Neuronal stem cell (in vitro differentiated cells): ENCODE data around the gene PSPN.

Source experiments
- DNase-seq: peaks from one replicate; pipeline ENCODE4 v3.0.0-alpha.2; 2013; ENCODE audit warnings: low spot score
- H2AFZ ChIP-seq: one replicate; pipeline ENCODE4 v1.6.1; 2013; ENCODE audit warnings: mild to moderate bottlenecking, low read length, inconsistent platforms
- H2AK5ac ChIP-seq: 2 replicates; pipeline ENCODE4 v1.6.1; 2013; ENCODE audit warnings: low read depth, mild to moderate bottlenecking, inconsistent platforms, low read length, moderate library complexity, mixed read lengths
- H2BK120ac ChIP-seq: 2 replicates; pipeline ENCODE4 v1.6.1; 2013; ENCODE audit warnings: low read depth, mild to moderate bottlenecking, inconsistent platforms, low read length, moderate library complexity, mixed read lengths
- H2BK12ac ChIP-seq: one replicate; pipeline ENCODE4 v1.6.1; 2013; ENCODE audit warnings: low read length, inconsistent platforms
- H2BK15ac ChIP-seq: 2 replicates; pipeline ENCODE4 v1.6.1; 2013; ENCODE audit warnings: mild to moderate bottlenecking, low read length, inconsistent platforms, mixed read lengths
- H2BK5ac ChIP-seq: one replicate; pipeline ENCODE4 v1.6.1; 2013; ENCODE audit warnings: inconsistent platforms, mild to moderate bottlenecking, low read length, moderate library complexity
- H3K14ac ChIP-seq: one replicate; pipeline ENCODE4 v1.6.1; 2013; ENCODE audit warnings: low read length, inconsistent platforms
- H3K18ac ChIP-seq: 2 replicates; pipeline ENCODE4 v1.6.1; 2013; ENCODE audit warnings: low read length, inconsistent platforms
- H3K23ac ChIP-seq: 2 replicates; pipeline ENCODE4 v1.6.1; 2013; ENCODE audit warnings: low read depth, mild to moderate bottlenecking, mixed read lengths, low read length, inconsistent platforms; ENCODE audit not compliant: poor library complexity
- H3K27ac ChIP-seq: replicated peaks from 3 replicates; pipeline ENCODE4 v1.5.1; 2013; ENCODE audit warnings: low read length, inconsistent platforms
- H3K27me3 ChIP-seq, 3 experiments: 2 replicates each; pipeline ENCODE4 v1.6.1; 2013; ENCODE audit warnings: low read length in 3 of 3, mild to moderate bottlenecking in 2 of 3, inconsistent platforms in 1 of 3, low read depth in 1 of 3, mixed read lengths in 1 of 3, moderate library complexity in 1 of 3; ENCODE audit not compliant: control insufficient read depth in 3 of 3, insufficient read depth in 3 of 3
- H3K36me3 ChIP-seq, 2 donors: replicated peaks in 1 of 2; 2 replicates each; pipeline ENCODE4 v1.6.1; 2013; ENCODE audit warnings: low read length in 2 of 2; ENCODE audit not compliant: control insufficient read depth in 2 of 2, insufficient read depth in 2 of 2
- H3K4ac ChIP-seq: 2 replicates; pipeline ENCODE4 v1.6.1; 2013; ENCODE audit warnings: inconsistent platforms, mild to moderate bottlenecking, low read length, moderate library complexity
- H3K4me1 ChIP-seq, 2 donors: 1 replicate in 1 of 2; 2 replicates in 1 of 2; pipeline ENCODE4 v1.6.1; 2013; ENCODE audit warnings: low read length in 2 of 2, low read depth in 1 of 2; ENCODE audit not compliant: control insufficient read depth in 2 of 2, insufficient read depth in 1 of 2
- H3K4me2 ChIP-seq: one replicate; pipeline ENCODE4 v1.6.1; 2013; ENCODE audit warnings: mild to moderate bottlenecking, low read length, inconsistent platforms; ENCODE audit not compliant: insufficient read depth, poor library complexity, severe bottlenecking
- H3K4me3 ChIP-seq, 2 donors: 2 replicates each; pipeline ENCODE4 v1.5.1; 2013; ENCODE audit warnings: low read length in 2 of 2, mild to moderate bottlenecking in 2 of 2, inconsistent platforms in 1 of 2, moderate library complexity in 1 of 2
- H3K79me1 ChIP-seq: one replicate; pipeline ENCODE4 v1.6.1; 2013; ENCODE audit warnings: low read depth, mild to moderate bottlenecking, inconsistent platforms, low read length, moderate library complexity
- H3K9ac ChIP-seq: one replicate; pipeline ENCODE4 v1.6.1; 2013; ENCODE audit warnings: mild to moderate bottlenecking, low read depth, low read length, inconsistent platforms; ENCODE audit not compliant: poor library complexity
- H3K9me3 ChIP-seq, 2 donors: replicated peaks in 1 of 2; 2 replicates each; pipeline versions ENCODE3 to v1.6.1; 2013; ENCODE audit warnings: low read length in 2 of 2, mild to moderate bottlenecking in 2 of 2, inconsistent platforms in 1 of 2, low read depth in 1 of 2, mixed read lengths in 1 of 2, moderate library complexity in 1 of 2; ENCODE audit not compliant: control insufficient read depth in 2 of 2, insufficient read depth in 1 of 2
- H4K8ac ChIP-seq: one replicate; pipeline ENCODE4 v1.6.1; 2013; ENCODE audit warnings: low read depth, mild to moderate bottlenecking, inconsistent platforms, low read length, moderate library complexity
- H4K91ac ChIP-seq: one replicate; pipeline ENCODE4 v1.6.1; 2013; ENCODE audit warnings: low read length, low read depth, mild to moderate bottlenecking, inconsistent platforms; ENCODE audit not compliant: poor library complexity
- WGBS, 2 donors: extraction: QIAGEN DNeasy Blood & Tissue Kit; methylation state at CpG; one replicate each; pipeline ENCODE4 v1.1.7; 2013; ENCODE audit warnings: missing lambda C conversion rate in 2 of 2, mixed read lengths in 1 of 2; ENCODE audit not compliant: insufficient read length in 2 of 2, insufficient replicate concordance in 1 of 2; ENCODE audit errors: extremely low coverage in 2 of 2; 5-methylcytosine and 5-hydroxymethylcytosine counted together

Gene PSPN

GRCh38 chr19:6394831-6395230 lies 19.1 kb upstream of the PSPN start:
- no CpG with 5 or more reads among the region's 3 CpGs for WGBS, 2 donors
- Histone ChIP-seq H2BK12ac (no peak overlapping the region), H3K79me1 (peaks cover 4% of the 10 kb centered on the region), H3K18ac (no peak overlapping the region), H3K4me3 (no peak overlapping the region), H3K9ac (no peak overlapping the region), H4K91ac (no peak overlapping the region), H3K14ac (no peak overlapping the region), H2AK5ac (no peak overlapping the region), H3K9me3 (no peaks in the 10 kb centered on the region), H3K4me1 (peaks cover 12 to 13% of the 10 kb centered on the region in 2 donors), H3K27me3 (no peaks in the 10 kb centered on the region), H3K36me3 (peaks cover 4 to 19% of the 10 kb centered on the region in 2 donors), H4K8ac (no peak overlapping the region), H2BK5ac (no peak overlapping the region), H3K4me2 (no peak overlapping the region), H3K23ac (no peak overlapping the region), H3K4ac (no peak overlapping the region), H2AFZ (no peak overlapping the region), H3K27ac (no peak overlapping the region), H2BK120ac (no peak overlapping the region), H2BK15ac (no peak overlapping the region)
- no peak for DNase-seq

- Histone ChIP-seq H3K4me2 (peak overlapping the region; percentile 89), H3K23ac (peak overlapping the region; percentile 75), H3K79me1 (peaks cover 4% of the 10 kb centered on the region), H2BK15ac (peak overlapping the region; percentile 98), H2BK120ac (peak overlapping the region; percentile 81), H3K18ac (peak overlapping the region; percentile 98), H3K36me3 (peaks cover 9 to 28% of the 10 kb centered on the region in 2 donors), H3K4ac (no peak overlapping the region), H3K4me3 (peak overlapping the region; percentile 90), H3K27me3 (no peaks in the 10 kb centered on the region), H3K4me1 (peaks cover 12 to 13% of the 10 kb centered on the region in 2 donors), H4K91ac (no peak overlapping the region), H2BK12ac (peak overlapping the region; percentile 30), H3K27ac (peak overlapping the region; percentile 92), H3K9me3 (no peaks in the 10 kb centered on the region), H2BK5ac (peak overlapping the region; percentile 94), H3K9ac (peak overlapping the region; percentile 44), H2AFZ (peak overlapping the region; percentile 100), H3K14ac (no peak overlapping the region), H4K8ac (no peak overlapping the region), H2AK5ac (peak overlapping the region; percentile 78)
- no peak for DNase-seq
- no CpG with 5 or more reads among the region's 14 CpGs for WGBS, 2 donors
Measured at GRCh38 chr19:6393983-6394412, 18.3 kb upstream of the PSPN start.

- H2BK120ac ChIP-seq: peak within 1 kb of the TSS; percentile 81
- peak; percentile 97 for DNase-seq
- no peaks in the 10 kb centered on the region for H3K9me3 ChIP-seq
- H3K4ac ChIP-seq: no peak within 1 kb of the TSS
- peak within 1 kb of the TSS; percentile 17 for H4K8ac ChIP-seq
- WGBS, 2 donors: no CpG with 5 or more reads among the region's 69 CpGs
- H3K36me3 ChIP-seq: peaks cover 14 to 34% of the 10 kb centered on the region in 2 donors
- H2BK15ac ChIP-seq: peak within 1 kb of the TSS; percentile 98
- peak within 1 kb of the TSS; percentile 92 for H3K27ac ChIP-seq
- peaks cover 12 to 13% of the 10 kb centered on the region in 2 donors for H3K4me1 ChIP-seq
- no peak within 1 kb of the TSS for H4K91ac ChIP-seq
- no peaks in the 10 kb centered on the region for H3K27me3 ChIP-seq
- peak within 1 kb of the TSS; percentile 78 for H2AK5ac ChIP-seq
- H2AFZ ChIP-seq: peak within 1 kb of the TSS; percentile 100
- H3K23ac ChIP-seq: peak within 1 kb of the TSS; percentile 75
- H3K79me1 ChIP-seq: peaks cover 4% of the 10 kb centered on the region
- peak within 1 kb of the TSS; percentile 89 for H3K4me2 ChIP-seq
- H3K4me3 ChIP-seq: peak within 1 kb of the TSS; percentile 90
- H2BK12ac ChIP-seq: peak within 1 kb of the TSS; percentile 30
- H3K14ac ChIP-seq: no peak within 1 kb of the TSS
- H2BK5ac ChIP-seq: peak within 1 kb of the TSS; percentile 94
- H3K9ac ChIP-seq: peak within 1 kb of the TSS; percentile 91
- peak within 1 kb of the TSS; percentile 99 for H3K18ac ChIP-seq
Measured at GRCh38 chr19:6393074-6393982, 17.6 kb upstream of the PSPN start, which contains the start of gene GTF2F1. GTF2F1 (minus strand) TSS chr19:6393164; CDS start chr19:6392995, 169 bp downstream.
